NCI-H1105 treated with DMSO at 0.1 percent for 48 hours (cell line): ENCODE measurements around the gene BTRC.

Experiments
- DNase-seq: peaks from one replicate; lab custom pipeline; 2025; lab: John Stamatoyannopoulos, UW

BTRC gene

GRCh38 chr10:101484175-101484745 lies 130.3 kb downstream of the BTRC start:
- no peak for DNase-seq

GRCh38 chr10:101485207-101485606 lies 131.2 kb downstream of the BTRC start:
- DNase-seq: no peak

GRCh38 chr10:101485681-101486554 lies 132.0 kb downstream of the BTRC start:
- peak; percentile 64 for DNase-seq

GRCh38 chr10:101487399-101487798 lies 133.4 kb downstream of the BTRC start:
- DNase-seq: no peak

GRCh38 chr10:101489355-101489754 lies 135.4 kb downstream of the BTRC start:
- peak; percentile 39 for DNase-seq

- DNase-seq: no peak
Observed at GRCh38 chr10:101490026-101490425, 136.1 kb downstream of the BTRC start.

GRCh38 chr10:101492205-101492604 lies 138.2 kb downstream of the BTRC start:
- no peak for DNase-seq

GRCh38 chr10:101492814-101493213 lies 138.8 kb downstream of the BTRC start:
- DNase-seq: no peak

GRCh38 chr10:101493249-101493648 lies 139.3 kb downstream of the BTRC start:
- DNase-seq: no peak

GRCh38 chr10:101493782-101494281 lies 139.9 kb downstream of the BTRC start:
- DNase-seq: no peak

- DNase-seq: peak; percentile 1
Observed at GRCh38 chr10:101494650-101495049, 140.7 kb downstream of the BTRC start.

GRCh38 chr10:101495324-101495925 lies 141.5 kb downstream of the BTRC start:
- peak; percentile 1 for DNase-seq

- DNase-seq: no peak
Observed at GRCh38 chr10:101504438-101504837, 150.5 kb downstream of the BTRC start.

- no peak for DNase-seq
Observed at GRCh38 chr10:101506829-101507661, 153.1 kb downstream of the BTRC start.

- DNase-seq: no peak
Observed at GRCh38 chr10:101507828-101508227, 153.9 kb downstream of the BTRC start.

- no peak for DNase-seq
Observed at GRCh38 chr10:101511938-101512337, 158.0 kb downstream of the BTRC start.

- peak; percentile 26 for DNase-seq
Observed at GRCh38 chr10:101512738-101513137, 158.8 kb downstream of the BTRC start.

- no peak for DNase-seq
Observed at GRCh38 chr10:101513733-101514132, 159.8 kb downstream of the BTRC start.

GRCh38 chr10:101525848-101526247 lies 171.9 kb downstream of the BTRC start:
- no peak for DNase-seq

- no peak for DNase-seq
Observed at GRCh38 chr10:101529207-101529606, 175.2 kb downstream of the BTRC start.

GRCh38 chr10:101529725-101530553 lies 176.0 kb downstream of the BTRC start:
- DNase-seq: peak; percentile 4
